GM10248 (cell line): Measurements from ENCODE around the gene CHST11.

Experiments used
- CTCF ChIA-PET: fragments of 300-600 bp; sonication (Branson Sonifier 250); formaldehyde crosslinking; extraction: SDS; loops from one replicate; lab custom pipeline; 2021; ENCODE audit warnings: antibody characterized with exemption; lab: Yijun Ruan, JAX
- POLR2A ChIA-PET: fragments of 350-650 bp; sonication (Branson Sonifier 250); formaldehyde crosslinking; extraction: SDS; loops from one replicate; lab custom pipeline; 2020; ENCODE audit warnings: antibody characterized with exemption; lab: Yijun Ruan, JAX
- DNase-seq: peaks from one replicate; pipeline ENCODE4 v3.0.0; 2012; ENCODE audit errors: extremely low spot score
- CTCF ChIP-seq: IDR thresholded peaks from 2 replicates; pipeline ENCODE4 v1.5.1; 2012; ENCODE audit warnings: mild to moderate bottlenecking, low read depth; ENCODE audit errors: extremely low read depth, missing control alignments, control extremely low read depth

Gene CHST11

GRCh38 chr12:104627990-104628830 is 171.5 kb downstream of the CHST11 start:
- no peak for DNase-seq
- TF ChIP-seq CTCF = no peak

GRCh38 chr12:104628831-104629135 is 172.0 kb downstream of the CHST11 start:
- POLR2A ChIA-PET = no interaction called here
- CTCF ChIA-PET = interaction anchor here (1.1 to 1.5 kb wide), 3 partner anchors 8 to 14 kb away, joined by 3 to 4 read pairs (median 4); no protein-coding TSS in a partner anchor
- TF ChIP-seq CTCF = no peak
- no peak for DNase-seq

More at GRCh38 chr12:104627990-104628830, 171.5 kb downstream of the CHST11 start:
- ChIA-PET CTCF (interaction anchor here (1.1 kb wide), 1 partner anchor 13 kb away, joined by 3 read pairs; no protein-coding TSS in a partner anchor), POLR2A (no interaction called here)

- no peak for TF ChIP-seq CTCF
- POLR2A ChIA-PET = no interaction called here
- no peak for DNase-seq
- CTCF ChIA-PET = interaction anchor here (0.8 to 1.5 kb wide), 4 partner anchors 9 to 257 kb away, joined by 3 to 4 read pairs (median 4); no protein-coding TSS in a partner anchor
Measured at GRCh38 chr12:104630230-104630670, 173.5 kb downstream of the CHST11 start.

DNA sequence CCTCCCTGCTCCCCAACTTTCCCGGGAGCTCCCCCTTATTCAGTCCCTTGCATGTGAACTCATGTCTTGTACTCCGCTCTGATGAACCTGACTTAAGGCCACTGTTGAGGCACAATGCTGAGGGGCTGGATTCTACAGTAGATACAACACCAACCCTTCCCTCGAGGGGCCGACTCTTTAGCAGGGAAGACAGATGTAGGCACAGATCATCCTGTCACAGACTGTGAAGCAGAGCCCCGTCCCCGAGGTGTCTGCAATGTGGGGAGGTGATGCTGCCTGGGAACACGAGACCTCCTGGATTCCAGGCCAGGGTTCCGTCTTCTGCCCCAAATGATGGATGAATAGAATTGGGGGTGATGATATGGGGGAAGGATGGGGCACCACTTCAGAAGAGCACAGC is 175.1 kb downstream of the CHST11 start:
- TF ChIP-seq CTCF = no peak
- CTCF ChIA-PET = interaction anchor here (1.1 to 1.4 kb wide), 2 partner anchors 22 to 250 kb away, joined by 4 read pairs; no protein-coding TSS in a partner anchor
- DNase-seq = no peak
- POLR2A ChIA-PET = no interaction called here

- POLR2A ChIA-PET = no interaction called here
- no peak for DNase-seq
- CTCF ChIA-PET = interaction anchor here (0.6 to 1.4 kb wide), 3 partner anchors 9 to 251 kb away, joined by 3 to 4 read pairs (median 4); no protein-coding TSS in a partner anchor
- TF ChIP-seq CTCF = no peak
Measured at GRCh38 chr12:104632724-104633201, 176.0 kb downstream of the CHST11 start.

GRCh38 chr12:104634044-104634443 is 177.3 kb downstream of the CHST11 start:
- CTCF ChIA-PET = no interaction called here
- TF ChIP-seq CTCF = no peak
- POLR2A ChIA-PET = no interaction called here
- DNase-seq = no peak
